GM06990 (cell line): Measurements from ENCODE around the gene MAML2.

Experiments used
- DNase-seq: peaks from one replicate; pipeline ENCODE4 v3.0.0-alpha.2; 2011; ENCODE audit not compliant: insufficient read length; ENCODE audit errors: extremely low read depth
- H3K27me3 ChIP-seq: replicated peaks from 2 replicates; pipeline ENCODE4 v1.6.0; 2011; ENCODE audit warnings: low read length; ENCODE audit not compliant: control insufficient read depth, insufficient read depth
- H3K36me3 ChIP-seq: 2 replicates; pipeline ENCODE4 v1.5.1; 2011; ENCODE audit warnings: low read length; ENCODE audit not compliant: control insufficient read depth, insufficient read depth
- H3K4me3 ChIP-seq: replicated peaks from 2 replicates; pipeline ENCODE4 v1.5.1; 2011; ENCODE audit warnings: low read depth, mild to moderate bottlenecking, control low read depth, low read length
- CTCF ChIP-seq: IDR thresholded peaks from 2 replicates; pipeline ENCODE4 v1.5.1; 2011; ENCODE audit warnings: low read length, control low read depth, mild to moderate bottlenecking, inconsistent platforms; ENCODE audit not compliant: insufficient read depth, poor library complexity, severe bottlenecking

The MAML2 gene

GRCh38 chr11:96044747-96045146 is 298.2 kb downstream of the MAML2 start:
- DNase-seq = no peak
- Histone ChIP-seq H3K27me3 (no peaks in the 10 kb centered on the region), H3K4me3 (no peak overlapping the region), H3K36me3 (no peaks in the 10 kb centered on the region)
- no peak for TF ChIP-seq CTCF

- no peak for DNase-seq
- Histone ChIP-seq H3K4me3 (no peak overlapping the region), H3K27me3 (no peaks in the 10 kb centered on the region), H3K36me3 (no peaks in the 10 kb centered on the region)
- TF ChIP-seq CTCF = no peak
These were observed 298.7 kb downstream of the MAML2 start for GRCh38 chr11:96044311-96044710.

DNA sequence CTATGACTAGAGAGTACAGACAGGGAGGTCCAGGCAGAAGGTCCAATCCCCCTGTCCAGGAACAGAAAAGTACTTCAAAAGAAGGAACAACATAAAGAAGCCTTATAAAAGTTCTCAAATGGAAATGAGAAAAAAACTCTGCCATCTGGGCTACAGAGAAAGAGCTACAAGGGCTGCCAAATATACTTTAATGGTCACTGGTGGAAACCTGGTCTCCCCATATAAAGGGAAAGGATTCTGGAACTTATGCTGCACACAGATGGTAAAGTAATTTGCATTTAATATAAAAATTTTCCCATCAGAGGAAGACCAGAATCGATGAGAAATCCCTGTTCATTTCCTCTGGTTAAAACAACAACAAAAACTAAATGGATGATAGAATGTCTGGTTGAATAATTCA is 299.7 kb downstream of the MAML2 start:
- TF ChIP-seq CTCF = no peak
- no peaks in the 10 kb centered on the region for H3K27me3 ChIP-seq
- H3K4me3 ChIP-seq = no peak overlapping the region
- DNase-seq = no peak
- H3K36me3 ChIP-seq = no peaks in the 10 kb centered on the region

DNA sequence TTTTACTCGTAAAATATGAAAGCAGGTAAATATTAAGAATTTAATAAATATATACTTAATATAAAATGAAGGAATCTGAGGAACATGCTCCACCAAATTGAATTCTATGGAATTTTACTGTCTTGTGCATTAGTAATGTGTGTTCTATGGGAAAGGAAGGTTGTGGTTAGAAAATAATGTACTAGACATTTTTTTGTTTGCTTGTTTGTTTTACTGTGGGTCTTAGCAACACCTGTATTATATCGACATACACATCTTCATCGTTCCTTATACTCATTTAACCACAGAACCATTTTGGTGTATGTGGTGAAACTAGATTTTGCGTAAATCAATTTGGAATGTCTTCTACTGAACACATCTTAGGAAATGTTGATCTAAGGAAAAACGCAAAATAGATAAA is 304.9 kb downstream of the MAML2 start:
- Histone ChIP-seq H3K27me3 (no peaks in the 10 kb centered on the region), H3K4me3 (no peak overlapping the region), H3K36me3 (no peaks in the 10 kb centered on the region)
- TF ChIP-seq CTCF = no peak
- no peak for DNase-seq

DNA sequence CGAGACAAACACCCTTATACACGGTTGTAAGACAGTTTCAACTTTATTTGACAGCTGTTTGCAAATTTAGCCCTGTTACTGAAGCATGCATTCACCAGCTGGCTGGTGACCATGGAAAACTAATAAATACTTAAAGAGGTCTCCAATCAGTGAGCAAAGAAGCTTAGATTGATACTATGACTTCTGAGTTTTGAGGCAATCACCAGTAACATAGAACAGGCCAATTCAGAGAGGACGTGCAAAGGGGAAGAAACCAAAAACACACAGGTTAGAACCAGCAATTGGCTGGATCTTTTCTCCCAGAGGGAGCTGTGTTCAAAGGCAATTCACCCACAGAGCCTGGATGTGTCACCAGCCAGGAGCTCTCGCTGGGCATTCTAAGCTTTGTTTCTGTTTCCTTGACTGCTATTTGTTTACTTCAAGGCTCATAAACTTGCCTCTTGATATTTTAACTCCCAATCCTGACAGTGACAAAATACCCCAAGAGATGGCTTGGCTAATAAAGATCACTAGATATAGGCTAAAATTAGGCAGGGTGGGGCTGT is 305.5 kb downstream of the MAML2 start:
- DNase-seq = no peak
- H3K36me3 ChIP-seq = no peaks in the 10 kb centered on the region
- no peak overlapping the region for H3K4me3 ChIP-seq
- TF ChIP-seq CTCF = no peak
- no peaks in the 10 kb centered on the region for H3K27me3 ChIP-seq

DNA sequence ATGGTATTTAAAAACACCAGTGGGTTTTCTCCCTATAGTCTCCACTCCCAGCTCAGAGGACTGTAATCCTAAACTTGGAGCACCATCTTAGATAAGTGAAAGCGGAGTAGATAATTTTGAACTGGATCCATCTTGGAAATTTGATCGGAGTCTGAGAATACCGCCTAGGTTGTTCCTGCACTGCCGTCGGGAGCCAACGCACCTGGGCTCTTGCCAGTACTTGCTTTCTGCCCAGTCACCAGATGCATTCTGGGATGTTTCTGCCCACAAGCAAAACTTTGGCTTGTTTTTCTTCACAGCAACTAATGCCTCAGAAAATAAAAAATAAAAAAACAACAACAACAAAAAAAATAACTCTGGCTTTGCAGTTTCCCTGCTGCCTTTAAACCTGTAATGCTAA is 306.1 kb downstream of the MAML2 start:
- Histone ChIP-seq H3K27me3 (no peaks in the 10 kb centered on the region), H3K4me3 (no peak overlapping the region), H3K36me3 (no peaks in the 10 kb centered on the region)
- no peak for DNase-seq
- TF ChIP-seq CTCF = no peak
